Endothelial cell of umbilical vein (primary cell): ENCODE results near the gene DCPS.
"Not testable (repeated sequence)": the region's sequence is repeated elsewhere in the genome, so short reads cannot be mapped to it uniquely, and the experiment has no call there.

Experiments
- CTCF ChIP-seq, 2 donors: IDR thresholded peaks; 1 replicate in 1 of 2; 2 replicates in 1 of 2; pipeline ENCODE4 v1.5.1; 2011; ENCODE audit warnings: low read length in 2 of 2, mild to moderate bottlenecking in 2 of 2, moderate library complexity in 2 of 2, control low read depth in 1 of 2, inconsistent platforms in 1 of 2, low read depth in 1 of 2; ENCODE audit not compliant: insufficient read depth in 1 of 2; ENCODE audit errors: extremely low read depth in 1 of 2
- EZH2 ChIP-seq: IDR thresholded peaks from 2 replicates; pipeline ENCODE4 v1.6.1; 2012; ENCODE audit warnings: borderline replicate concordance, low read depth, mild to moderate bottlenecking, moderate library complexity, low read length, inconsistent platforms; ENCODE audit not compliant: severe bottlenecking
- MYC ChIP-seq: IDR thresholded peaks from one replicate; pipeline ENCODE4 v1.6.1; 2011; ENCODE audit warnings: mild to moderate bottlenecking, low read depth, low read length
- POLR2A ChIP-seq: IDR thresholded peaks from 2 replicates; pipeline ENCODE4 v1.6.1; 2012; ENCODE audit warnings: low read depth, mild to moderate bottlenecking, control low read depth, low read length
- POLR2AphosphoS5 ChIP-seq: IDR thresholded peaks from 2 replicates; pipeline ENCODE4 v1.6.1; 2012; ENCODE audit warnings: low read depth, mild to moderate bottlenecking, control low read depth, low read length, moderate library complexity; ENCODE audit not compliant: insufficient read depth

GRCh38 chr11:126373389-126374066, 69.7 kb downstream of the DCPS start:
- TF ChIP-seq MYC; CTCF (IDR thresholded peaks at IDR 0.05; ENCODE audit: extremely low read depth in 1 of 2, insufficient read depth in 1 of 2, low read depth in 1 of 2, low read length in 2 of 2); EZH2; POLR2A; POLR2AphosphoS5: not testable (repeated sequence)
